HCT116 (cell line): Measurements from ENCODE around the gene DUSP18. TPM values are rescaled to one million over a fixed set of nuclear protein-coding genes. Genes with fewer than 3 reads are reported as not detected.

Experiments used
- ATAC-seq: fragments of 200-7000 bp; cut with Tn5 transposase; 2 replicates; pipeline ENCODE4 v1.9.1; 2020; ENCODE audit warnings: mild to moderate bottlenecking, moderate library complexity
- BruUV-seq: library from RNA; stranded (reverse); fragments of 400-500 nt; replicated peaks from 2 replicates; lab custom pipeline; 2021; lab: Mats Ljungman, UMichigan
- CTCF ChIA-PET: fragments of 300-600 bp; sonication (Branson Sonifier 250); formaldehyde crosslinking; loops from one replicate; lab custom pipeline; 2021; ENCODE audit warnings: antibody characterized with exemption; lab: Charles Lee
- POLR2A ChIA-PET: fragments of 300-600, 350-600 bp; sonication (Branson Sonifier 250); formaldehyde crosslinking; loops from one replicate; lab custom pipeline; 2021; ENCODE audit warnings: antibody characterized with exemption; lab: Charles Lee
- RAD21 ChIA-PET, 2 experiments: fragments of 300-600 bp; sonication (Branson Sonifier 250); formaldehyde crosslinking; loops; one replicate each; lab custom pipeline; 2023; ENCODE audit warnings: low total read pairs in 2 of 2; ENCODE audit not compliant: uncharacterized antibody in 2 of 2, unreplicated experiment in 2 of 2, low non-redundant PET in 1 of 2; lab: Charles Lee
- DNase-seq: peaks from one replicate; pipeline ENCODE4 v3.0.0-alpha.2; 2010; ENCODE audit warnings: low read depth, low spot score
- H2AFZ ChIP-seq: fragments of 200-600 bp; shearing (Covaris generic), sonication (generic); 2 replicates; pipeline ENCODE4 v1.6.1; 2017; ENCODE audit warnings: low read depth, mixed run types, mixed read lengths, antibody characterized with exemption, low read length; ENCODE audit not compliant: poor library complexity, severe bottlenecking
- H3K27ac ChIP-seq: 2 replicates; pipeline ENCODE4 v1.5.1; 2012; ENCODE audit warnings: low read depth, low read length
- H3K27me3 ChIP-seq: fragments of 200-600 bp; sonication (generic); 2 replicates; pipeline ENCODE4 v1.6.1; 2016; ENCODE audit warnings: mixed run types, low read length, mixed read lengths; ENCODE audit not compliant: insufficient read depth
- H3K36me3 ChIP-seq, 2 experiments: fragments of 200-500 bp in 1 of 2; fragments of 200-600 bp in 1 of 2; sonication (Bioruptor generic) in 1 of 2; sonication (generic) in 1 of 2; 2 replicates each; pipeline versions ENCODE4 v1.5.1 to v1.6.1; 2014 to 2016; ENCODE audit warnings: low read length in 2 of 2, inconsistent platforms in 1 of 2, mixed read lengths in 1 of 2, mixed run types in 1 of 2; ENCODE audit not compliant: insufficient read depth in 2 of 2, control insufficient read depth in 1 of 2
- H3K4me1 ChIP-seq, 2 experiments: fragments of 200-600 bp in 1 of 2; sonication (generic) in 1 of 2; 2 replicates each; pipeline versions ENCODE4 v1.5.1 to v1.6.1; 2012 to 2017; ENCODE audit warnings: low read length in 2 of 2, inconsistent platforms in 1 of 2, mild to moderate bottlenecking in 1 of 2, mixed read lengths in 1 of 2, mixed run types in 1 of 2, moderate library complexity in 1 of 2; ENCODE audit not compliant: insufficient read depth in 2 of 2, control insufficient read depth in 1 of 2
- H3K4me2 ChIP-seq: fragments of 200-600 bp; sonication (generic); 2 replicates; pipeline ENCODE4 v1.6.1; 2017; ENCODE audit warnings: mixed run types, low read length, mixed read lengths
- H3K4me3 ChIP-seq, 2 experiments: fragments of 200-600 bp in 1 of 2; sonication (generic) in 1 of 2; replicated peaks in 1 of 2; 2 replicates each; pipeline ENCODE4 v1.5.1; 2011 to 2016; ENCODE audit warnings: low read length in 2 of 2, control low read depth in 1 of 2, low read depth in 1 of 2, mild to moderate bottlenecking in 1 of 2, mixed read lengths in 1 of 2, mixed run types in 1 of 2
- H3K79me2 ChIP-seq: fragments of 200-600 bp; sonication (generic); 2 replicates; pipeline ENCODE4 v1.6.1; 2017; ENCODE audit warnings: mild to moderate bottlenecking, mixed run types, low read length, moderate library complexity, mixed read lengths; ENCODE audit not compliant: insufficient read depth
- H3K9ac ChIP-seq: fragments of 200-600 bp; sonication (generic); 2 replicates; pipeline ENCODE4 v1.6.1; 2016; ENCODE audit warnings: low read length, mixed read lengths
- H3K9me2 ChIP-seq: fragments of 200-600 bp; sonication (generic), shearing (Covaris generic); 2 replicates; pipeline ENCODE4 v1.6.1; 2017; ENCODE audit warnings: mixed run types, mild to moderate bottlenecking, moderate library complexity; ENCODE audit not compliant: insufficient read depth
- H3K9me3 ChIP-seq, 2 experiments: fragments of 200-500 bp in 1 of 2; fragments of 200-600 bp in 1 of 2; sonication (Bioruptor generic) in 1 of 2; sonication (generic) in 1 of 2; 2 replicates each; pipeline ENCODE4 v1.6.1; 2014 to 2017; ENCODE audit warnings: low read length in 2 of 2, mixed read lengths in 2 of 2, inconsistent platforms in 1 of 2, low read depth in 1 of 2, mild to moderate bottlenecking in 1 of 2, mixed run types in 1 of 2, moderate library complexity in 1 of 2; ENCODE audit not compliant: control insufficient read depth in 1 of 2, insufficient read depth in 1 of 2
- H4K20me1 ChIP-seq: fragments of 200-600 bp; sonication (generic), shearing (Covaris generic); 2 replicates; pipeline ENCODE4 v1.6.1; 2017; ENCODE audit warnings: mixed run types, mild to moderate bottlenecking, moderate library complexity; ENCODE audit not compliant: insufficient read depth
- ELF1 ChIP-seq: IDR thresholded peaks from 2 replicates; pipeline ENCODE4 v1.6.1; 2012; ENCODE audit warnings: low read depth, borderline replicate concordance
- EZH2 ChIP-seq: fragments of 200-600 bp; sonication (generic); IDR thresholded peaks from 2 replicates; pipeline ENCODE4 v1.6.1; 2017; ENCODE audit warnings: antibody characterized with exemption, mixed run types
- JUND ChIP-seq: IDR thresholded peaks from 2 replicates; pipeline ENCODE4 v1.6.1; 2012
- POLR2AphosphoS5 ChIP-seq: IDR thresholded peaks from 2 replicates; pipeline ENCODE4 v1.6.1; 2011; ENCODE audit warnings: mild to moderate bottlenecking, low read depth, low read length, moderate library complexity
- RAD21 ChIP-seq: IDR thresholded peaks from 2 replicates; pipeline ENCODE4 v1.6.1; 2012; ENCODE audit warnings: low read depth, mild to moderate bottlenecking
- intact Hi-C: fragments of 100-400 bp; cut with micrococcal nuclease; formaldehyde crosslinking; loops from 2 replicates; pipeline ENCODE4 v1.10.0; 2022
- total RNA-seq: library from RNA; stranded (reverse); gene quantifications from one replicate; pipeline ENCODE4 v1.2.1, GENCODE V29; 2021; ENCODE audit not compliant: unreplicated experiment
- TF ChIP-seq, protein P1 (sequence below): IDR thresholded peaks from 2 replicates; pipeline ENCODE4 v1.6.1; 2012

Gene DUSP18
- total RNA-seq, 1 experiment from 2014 or later = 9.7 TPM

DNA sequence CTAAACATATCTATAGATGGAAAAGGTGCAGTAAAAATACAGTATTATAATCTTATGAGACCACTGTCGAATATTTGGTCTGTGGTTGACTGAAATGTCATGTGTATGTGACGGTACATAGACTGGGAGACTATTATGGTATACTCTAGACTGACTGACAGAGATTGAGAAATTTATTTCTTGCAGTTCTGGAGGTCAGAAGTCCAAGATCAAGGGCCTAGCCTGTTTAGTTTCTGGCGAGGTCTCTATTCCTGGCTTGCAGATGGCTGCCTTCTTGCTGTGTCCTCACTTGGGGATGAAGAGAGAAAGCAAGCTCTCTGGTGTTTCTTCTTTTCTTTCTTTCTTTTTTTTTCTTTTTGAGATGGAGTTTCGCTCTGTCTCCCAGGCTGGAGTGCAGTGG lies 19.7 kb upstream of the DUSP18 start:
- Histone ChIP-seq H3K27me3 (no peaks in the 10 kb centered on the region), H3K9me2 (no peaks in the 10 kb centered on the region), H3K36me3 (no peaks in the 10 kb centered on the region), H3K79me2 (no peaks in the 10 kb centered on the region), H3K4me1 (peaks cover 7 to 14% of the 10 kb centered on the region in 2 experiments), H3K4me3 (no peak overlapping the region), H2AFZ (no peak overlapping the region), H4K20me1 (no peaks in the 10 kb centered on the region), H3K27ac (no peak overlapping the region), H3K9me3 (no peaks in the 10 kb centered on the region), H3K4me2 (no peak overlapping the region), H3K9ac (no peak overlapping the region)
- ChIA-PET RAD21 (no interaction called here), POLR2A (no interaction called here), CTCF (no interaction called here)
- intact Hi-C loops = no loop called here
- no TSS peak for BruUV-seq
- TF ChIP-seq POLR2AphosphoS5 = no peak
- TF ChIP-seq EZH2 = no peak
- TF ChIP-seq RAD21 = no peak
- TF ChIP-seq ELF1 = no peak
- TF ChIP-seq JUND = no peak
- ATAC-seq (no peak), DNase-seq (no peak)

DNA sequence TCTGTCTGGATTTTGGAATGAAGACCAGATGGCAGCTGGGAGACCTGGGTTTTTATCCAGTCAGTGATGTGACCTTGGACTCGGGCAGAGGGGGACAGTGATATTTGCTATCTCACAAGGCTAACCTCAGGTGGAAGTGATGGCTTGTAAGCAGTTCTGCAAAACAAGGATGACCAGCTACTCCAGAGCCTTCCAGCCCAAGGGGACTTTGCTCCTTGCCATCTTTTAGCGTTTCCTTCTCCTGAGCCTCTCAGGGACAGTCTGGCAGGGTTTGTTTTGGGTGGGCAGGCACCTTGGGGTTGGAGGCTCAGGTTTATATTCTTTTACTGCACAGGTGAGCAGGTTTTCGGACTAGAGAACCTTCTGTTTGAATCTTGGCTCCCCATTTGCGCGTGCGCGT lies 17.5 kb upstream of the DUSP18 start:
- no peak overlapping the region for H2AFZ ChIP-seq
- no peaks in the 10 kb centered on the region for H3K79me2 ChIP-seq
- no peak for ATAC-seq
- CTCF ChIA-PET = no interaction called here
- H3K9me3 ChIP-seq = no peaks in the 10 kb centered on the region
- H3K9me2 ChIP-seq = no peaks in the 10 kb centered on the region
- peaks cover 7 to 14% of the 10 kb centered on the region in 2 experiments for H3K4me1 ChIP-seq
- RAD21 ChIA-PET = no interaction called here
- TF ChIP-seq, protein P1, sequence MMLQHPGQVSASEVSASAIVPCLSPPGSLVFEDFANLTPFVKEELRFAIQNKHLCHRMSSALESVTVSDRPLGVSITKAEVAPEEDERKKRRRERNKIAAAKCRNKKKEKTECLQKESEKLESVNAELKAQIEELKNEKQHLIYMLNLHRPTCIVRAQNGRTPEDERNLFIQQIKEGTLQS = no peak
- TF ChIP-seq, all 23 proteins: peak for 0
- Histone ChIP-seq H3K36me3 (no peaks in the 10 kb centered on the region), H3K9ac (no peak overlapping the region), H3K27me3 (no peaks in the 10 kb centered on the region), H3K4me3 (no peak overlapping the region), H3K27ac (no peak overlapping the region), H3K4me2 (no peak overlapping the region), H4K20me1 (no peaks in the 10 kb centered on the region)
- intact Hi-C loops = no loop called here
- no peak for DNase-seq
- POLR2A ChIA-PET = no interaction called here
- BruUV-seq = no TSS peak
